Measurements from ENCODE around the gene ATXN1.

DNA sequence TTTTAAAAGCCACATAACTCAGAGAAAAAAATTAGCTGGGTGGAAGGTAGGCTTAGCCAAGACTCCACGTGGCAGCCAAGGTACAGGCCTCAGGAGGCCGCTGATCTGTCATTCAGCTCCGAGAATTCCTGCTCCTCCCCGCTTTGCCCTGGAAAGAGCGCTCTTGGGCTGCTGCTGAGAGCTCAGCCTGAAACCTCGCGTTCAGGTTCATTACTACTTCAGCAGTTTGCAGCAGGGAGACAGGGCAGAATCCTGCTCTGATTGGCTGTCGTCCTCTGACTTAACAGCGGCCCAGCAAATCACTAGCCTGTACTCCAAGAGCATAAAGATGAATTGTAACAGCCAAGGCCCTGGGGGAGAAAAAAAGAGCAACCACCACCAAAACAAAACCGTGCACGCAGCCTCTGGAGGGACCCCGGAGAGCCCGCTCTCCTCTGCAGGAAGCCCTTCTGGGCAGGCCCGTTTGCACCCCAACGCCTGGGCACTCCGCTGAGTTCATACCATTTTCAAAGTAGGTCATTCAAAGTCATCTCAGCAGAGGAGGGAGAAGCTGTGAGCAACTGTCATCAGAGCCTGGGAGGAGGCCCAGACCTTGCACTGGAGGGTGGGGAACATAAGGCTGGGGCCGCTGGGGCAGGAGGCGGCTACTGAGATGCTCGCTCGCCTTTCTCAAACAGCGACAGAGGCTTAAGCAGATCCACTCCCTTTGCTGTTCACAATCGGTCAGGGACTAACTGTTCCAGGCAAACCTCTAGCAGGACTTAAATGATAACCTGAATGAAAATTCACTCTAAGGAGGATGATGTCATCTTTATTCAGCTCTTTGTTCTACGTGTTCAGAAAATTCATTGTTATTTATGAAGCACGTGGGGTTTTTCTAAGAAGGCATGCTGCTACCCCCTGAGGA, 42.3 kb upstream of the ATXN1 start:
- TF ChIP-seq, protein P1, sequence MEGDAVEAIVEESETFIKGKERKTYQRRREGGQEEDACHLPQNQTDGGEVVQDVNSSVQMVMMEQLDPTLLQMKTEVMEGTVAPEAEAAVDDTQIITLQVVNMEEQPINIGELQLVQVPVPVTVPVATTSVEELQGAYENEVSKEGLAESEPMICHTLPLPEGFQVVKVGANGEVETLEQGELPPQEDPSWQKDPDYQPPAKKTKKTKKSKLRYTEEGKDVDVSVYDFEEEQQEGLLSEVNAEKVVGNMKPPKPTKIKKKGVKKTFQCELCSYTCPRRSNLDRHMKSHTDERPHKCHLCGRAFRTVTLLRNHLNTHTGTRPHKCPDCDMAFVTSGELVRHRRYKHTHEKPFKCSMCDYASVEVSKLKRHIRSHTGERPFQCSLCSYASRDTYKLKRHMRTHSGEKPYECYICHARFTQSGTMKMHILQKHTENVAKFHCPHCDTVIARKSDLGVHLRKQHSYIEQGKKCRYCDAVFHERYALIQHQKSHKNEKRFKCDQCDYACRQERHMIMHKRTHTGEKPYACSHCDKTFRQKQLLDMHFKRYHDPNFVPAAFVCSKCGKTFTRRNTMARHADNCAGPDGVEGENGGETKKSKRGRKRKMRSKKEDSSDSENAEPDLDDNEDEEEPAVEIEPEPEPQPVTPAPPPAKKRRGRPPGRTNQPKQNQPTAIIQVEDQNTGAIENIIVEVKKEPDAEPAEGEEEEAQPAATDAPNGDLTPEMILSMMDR (conservative IDR thresholded peaks at IDR 0.05; ENCODE audit: low read depth, low read length), result no peak
- no peak for TF ChIP-seq EZH2 (IDR thresholded peaks at IDR 0.05; ENCODE audit: borderline replicate concordance, low read depth, low read length, poor library complexity, severe bottlenecking)
